T-helper 22 cell (primary cell): ENCODE results near the gene UTP15.

Source experiments
- DNase-seq: peaks from one replicate; pipeline ENCODE4 v3.0.0-alpha.2; 2020; ENCODE audit warnings: low read depth

UTP15 gene

DNA sequence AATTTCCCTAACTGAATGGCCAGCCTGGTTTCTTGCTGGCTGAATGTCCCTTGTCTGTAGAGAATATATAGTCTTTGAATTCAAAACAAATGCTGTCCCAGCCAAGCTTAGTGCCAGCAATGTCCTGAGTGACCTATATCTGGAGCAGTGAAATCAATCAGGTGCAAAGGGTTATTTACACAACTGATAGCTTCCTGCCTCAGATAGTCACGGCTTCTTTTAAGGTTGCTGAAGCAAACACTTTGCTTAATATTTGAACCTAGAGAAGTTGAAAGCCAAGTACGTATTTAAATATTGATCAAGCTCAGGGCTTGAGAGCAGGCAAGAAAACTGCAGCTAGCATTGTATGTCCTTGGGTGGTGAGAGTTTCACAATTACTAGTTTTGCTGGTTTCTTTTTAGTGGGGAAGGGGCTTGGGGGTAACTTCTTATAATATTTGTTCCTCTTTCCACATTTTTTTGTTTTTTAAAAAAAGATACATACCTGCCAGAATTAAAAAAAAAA lies 58.4 kb downstream of the UTP15 start:
- DNase-seq = no peak

DNA sequence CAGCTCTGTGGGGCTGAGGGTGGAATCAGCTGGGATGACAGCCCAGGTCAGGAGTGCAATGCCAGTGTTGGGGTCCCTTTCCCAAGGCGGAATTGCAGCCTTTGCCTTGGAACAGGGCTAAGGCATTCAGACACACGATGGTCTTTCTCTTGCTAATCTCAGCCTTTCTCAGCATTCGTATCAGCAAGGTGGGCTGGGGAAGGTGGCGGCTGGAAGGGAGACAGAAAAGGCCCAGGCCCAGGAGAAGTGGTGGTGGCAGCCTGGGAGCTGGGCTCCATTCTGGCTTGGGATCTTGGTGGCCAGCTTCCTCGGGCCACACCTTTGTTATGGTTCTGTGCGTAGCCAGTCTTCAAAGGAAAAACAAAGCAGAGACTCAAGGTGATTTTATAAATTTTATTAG lies 59.3 kb downstream of the UTP15 start:
- DNase-seq = no peak

DNA sequence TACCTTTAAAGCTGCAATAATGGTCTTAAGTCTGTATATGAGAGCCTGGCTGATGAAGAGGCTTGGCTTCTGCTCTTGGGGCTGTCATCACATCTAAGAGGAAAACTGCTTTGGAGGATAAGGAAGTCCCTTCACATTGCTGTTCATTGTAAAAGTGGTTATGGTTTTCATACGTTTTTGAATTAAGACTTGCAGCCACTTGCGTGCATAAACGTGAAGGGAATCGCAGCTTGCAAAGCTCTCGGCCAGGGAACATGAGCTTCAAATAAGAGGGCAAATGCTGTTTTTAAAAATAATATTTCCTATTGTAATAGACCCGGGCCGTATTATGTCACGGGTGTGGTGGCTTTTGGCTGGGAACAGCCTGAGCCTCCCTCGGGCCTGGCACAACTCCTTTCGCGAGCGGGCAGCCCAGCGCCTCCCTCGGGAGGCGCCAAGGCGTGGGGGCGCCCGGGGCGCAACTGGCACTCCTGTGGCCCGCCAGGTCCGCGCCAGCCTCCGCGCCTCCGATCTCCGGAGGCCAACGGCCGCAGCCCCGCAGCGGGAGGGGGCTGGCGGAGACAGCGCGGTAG lies 59.9 kb downstream of the UTP15 start:
- DNase-seq = no peak

DNA sequence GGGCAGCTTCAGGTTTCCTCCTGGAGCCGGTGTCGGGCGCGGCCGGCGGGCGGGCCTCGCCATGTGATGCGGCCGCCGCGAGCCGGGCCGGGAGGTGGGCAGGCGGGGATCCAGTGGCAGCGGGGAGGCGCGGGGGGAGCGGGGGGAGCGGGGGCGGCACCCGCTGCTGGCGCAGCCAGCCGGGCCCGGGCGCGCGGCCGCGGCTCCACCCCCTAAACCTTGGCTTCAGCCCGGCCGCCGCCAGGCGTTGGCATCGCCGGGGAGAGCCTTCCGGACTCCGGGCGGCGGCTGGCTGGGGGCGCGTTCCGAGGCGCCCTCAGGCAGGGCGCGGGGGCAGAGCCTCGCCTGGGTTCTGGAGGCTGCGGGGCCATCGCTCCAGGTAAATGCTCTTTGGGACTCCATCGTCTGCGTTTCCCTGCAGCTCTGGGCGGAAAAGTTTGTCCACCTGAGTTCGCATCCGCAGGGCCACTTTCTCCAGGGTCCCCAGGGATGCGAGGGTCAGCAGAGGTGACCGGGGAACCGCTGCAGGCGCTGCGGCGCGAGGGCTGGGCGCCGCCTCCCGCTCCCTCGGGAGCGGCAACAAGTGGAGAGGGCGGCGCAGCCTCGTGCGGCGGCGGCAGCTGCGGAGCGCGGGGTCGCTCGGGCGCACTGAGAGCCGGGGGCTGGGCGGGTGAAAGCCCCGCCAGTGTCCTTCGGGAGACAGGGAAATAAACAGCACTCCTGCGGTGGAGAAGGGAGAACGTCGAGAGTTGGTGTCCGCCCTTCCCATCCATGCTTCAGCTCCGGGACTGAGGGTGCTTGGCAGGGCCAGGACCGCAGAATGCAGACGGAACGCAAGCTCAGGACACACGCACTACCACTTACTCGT lies 60.6 kb downstream of the UTP15 start, which contains the start of gene ARHGEF28:
Gene ARHGEF28, plus strand, starts transcription at position 253 of the 868 bp plus-strand sequence. CDS start 58,656 bp downstream, outside the sequence.
- no peak for DNase-seq

DNA sequence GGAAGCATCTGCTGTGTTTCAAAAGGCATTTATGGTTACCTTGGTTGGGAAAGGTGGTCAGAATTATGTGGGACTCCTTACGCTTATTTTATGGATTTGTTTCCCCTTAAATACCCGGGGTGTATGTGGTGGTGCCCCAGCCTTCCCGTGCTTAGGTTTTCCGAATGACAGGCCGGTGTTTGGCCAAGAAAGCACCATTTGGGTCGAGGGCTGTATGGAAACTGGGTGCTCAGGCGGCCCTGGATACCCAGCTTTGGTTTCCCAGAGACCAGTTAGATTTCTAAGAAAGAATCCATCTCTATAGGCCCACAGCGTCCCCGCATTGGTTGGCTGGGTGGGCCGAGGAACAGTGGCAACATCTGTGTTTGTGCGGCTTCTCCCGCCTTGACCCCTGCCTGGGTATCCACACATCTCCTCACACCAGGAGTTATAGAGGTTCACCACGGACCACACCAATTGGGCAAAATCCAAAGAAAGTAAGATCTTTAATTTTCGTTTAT lies 61.3 kb downstream of the UTP15 start:
- DNase-seq = no peak

DNA sequence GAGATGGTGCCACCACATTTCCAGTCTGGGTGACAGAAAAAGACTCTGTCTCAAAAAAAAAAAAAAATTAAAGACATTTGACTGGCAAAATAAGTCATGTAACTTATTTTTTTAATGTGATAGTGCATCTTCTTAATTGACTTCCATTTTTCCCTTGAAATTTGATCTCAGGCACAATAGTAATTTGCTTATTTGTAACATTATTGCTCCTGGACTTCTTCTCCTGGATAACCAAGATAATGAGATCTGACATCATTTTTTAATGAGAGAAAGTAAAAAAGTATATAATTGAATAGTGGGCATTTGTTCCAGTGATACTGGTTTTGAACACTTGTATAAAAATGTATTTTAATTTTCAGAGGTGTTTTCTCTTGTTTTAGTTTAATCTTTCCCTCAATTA lies 63.9 kb downstream of the UTP15 start:
- no peak for DNase-seq

DNA sequence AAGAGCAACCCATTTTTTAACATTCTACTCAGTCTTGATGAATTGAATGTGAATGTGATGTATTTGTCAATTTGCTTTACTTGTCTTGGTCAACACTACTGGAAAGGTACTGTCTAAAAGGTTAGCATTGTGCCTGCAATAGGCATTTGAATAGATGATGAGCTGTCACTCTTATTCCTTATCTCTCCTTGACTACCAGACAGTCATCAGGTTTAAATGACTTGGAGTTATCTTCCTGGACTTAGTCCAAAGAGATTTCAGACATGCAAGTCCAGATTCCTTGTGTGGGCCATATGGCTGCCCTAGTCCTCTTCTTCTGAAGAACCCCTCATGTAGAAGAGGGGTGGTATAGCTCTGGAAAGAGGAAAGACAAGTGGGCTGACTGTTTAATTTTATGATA lies 65.2 kb downstream of the UTP15 start:
- no peak for DNase-seq

DNA sequence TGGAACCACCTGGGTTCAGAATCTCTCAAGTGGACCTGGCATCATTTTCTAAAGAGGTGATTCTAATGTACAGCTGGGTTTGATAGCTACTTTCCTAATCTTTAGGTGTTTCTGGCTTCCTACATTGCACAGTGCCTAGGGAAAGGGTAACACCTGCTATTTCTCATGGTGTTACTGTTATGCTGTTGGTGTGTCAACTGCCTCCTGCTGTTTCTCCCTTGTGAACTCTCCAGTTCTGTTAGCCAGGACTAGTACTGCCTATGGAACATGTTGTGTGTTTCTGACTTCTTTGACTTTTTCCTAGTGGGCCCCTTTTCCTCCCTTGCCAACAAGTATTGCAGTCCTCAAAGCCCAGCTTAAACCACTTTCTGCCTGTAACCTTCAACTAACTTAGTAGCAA lies 66.0 kb downstream of the UTP15 start:
- no peak for DNase-seq
